Endothelial cell of umbilical vein (primary cell): ENCODE data around the gene GALNT9. TPM values are rescaled to one million over a fixed set of nuclear protein-coding genes. Genes with fewer than 3 reads are reported as not detected.

Experiments
- BruUV-seq: library from RNA; stranded (reverse); fragments of 400-500 nt; replicated peaks from 2 replicates; lab custom pipeline; 2021; lab: Mats Ljungman, UMichigan
- CTCF ChIA-PET: fragments of 300-600, 350-600 bp; sonication (Branson Sonifier 250); formaldehyde crosslinking; loops from one replicate; lab custom pipeline; 2021; ENCODE audit warnings: antibody characterized with exemption, inconsistent platforms; lab: Charles Lee
- POLR2A ChIA-PET: fragments of 300-600, 350-600 bp; sonication (Branson Sonifier 250); formaldehyde crosslinking; loops from one replicate; lab custom pipeline; 2021; ENCODE audit warnings: antibody characterized with exemption, inconsistent platforms; lab: Charles Lee
- DNase-seq: peaks from one replicate; pipeline ENCODE4 v3.0.0-alpha.2; 2011; ENCODE audit warnings: low read depth, low spot score
- FAIRE-seq: peaks from 2 replicates; lab custom pipeline; 2011; peaks lifted over from hg19 to GRCh38; lab: Jason Lieb, UNC
- H2AFZ ChIP-seq: 2 replicates; pipeline ENCODE4 v1.6.0; 2012; ENCODE audit warnings: low read depth, low read length, control low read depth, inconsistent platforms
- H3K27ac ChIP-seq: 2 replicates; pipeline ENCODE4 v1.5.1; 2011; ENCODE audit warnings: low read depth, mild to moderate bottlenecking, control low read depth, low read length, moderate library complexity; ENCODE audit not compliant: insufficient read depth
- H3K27me3 ChIP-seq, 2 experiments: 2 replicates each; pipeline versions ENCODE4 v1.6.0 to v1.6.1; 2011; ENCODE audit warnings: low read length in 2 of 2, mixed read lengths in 1 of 2; ENCODE audit not compliant: control insufficient read depth in 2 of 2, insufficient read depth in 2 of 2
- H3K36me3 ChIP-seq, 2 experiments: 2 replicates in 1 of 2; 3 replicates in 1 of 2; pipeline ENCODE4 v1.5.1; 2011; ENCODE audit warnings: low read length in 2 of 2, mild to moderate bottlenecking in 1 of 2, moderate library complexity in 1 of 2; ENCODE audit not compliant: control insufficient read depth in 2 of 2, insufficient read depth in 2 of 2; ENCODE audit errors: extremely low read depth in 1 of 2
- H3K4me1 ChIP-seq: 3 replicates; pipeline ENCODE4 v1.5.1; 2011; ENCODE audit warnings: mild to moderate bottlenecking, low read length; ENCODE audit not compliant: control insufficient read depth, insufficient read depth; ENCODE audit errors: extremely low read depth
- H3K4me2 ChIP-seq: 2 replicates; pipeline ENCODE4 v1.6.1; 2011; ENCODE audit warnings: low read length, control low read depth, mixed read lengths; ENCODE audit not compliant: insufficient read depth
- H3K4me3 ChIP-seq, 3 experiments: fragments of 200-600 bp in 1 of 3; sonication (generic), shearing (Covaris generic) in 1 of 3; replicated peaks in 1 of 3; 2 replicates each; pipeline ENCODE4 v1.5.1; 2011 to 2016; ENCODE audit warnings: control low read depth in 3 of 3, low read length in 3 of 3, mild to moderate bottlenecking in 2 of 3, inconsistent platforms in 1 of 3, low read depth in 1 of 3, moderate library complexity in 1 of 3; ENCODE audit not compliant: insufficient read depth in 1 of 3
- H3K79me2 ChIP-seq: 2 replicates; pipeline ENCODE4 v1.6.0; 2012; ENCODE audit warnings: low read length, inconsistent platforms; ENCODE audit not compliant: control insufficient read depth, insufficient read depth
- H3K9ac ChIP-seq: replicated peaks from 2 replicates; pipeline ENCODE3; 2011; ENCODE audit warnings: low read length, control low read depth; ENCODE audit not compliant: insufficient read depth; ENCODE audit errors: extremely low read depth
- H3K9me1 ChIP-seq: replicated peaks from 3 replicates; pipeline ENCODE4 v1.6.0; 2011; ENCODE audit warnings: mild to moderate bottlenecking, low read length; ENCODE audit not compliant: control insufficient read depth, insufficient read depth; ENCODE audit errors: extremely low read depth
- H3K9me3 ChIP-seq: replicated peaks from 2 replicates; pipeline ENCODE4 v1.5.1; 2012; ENCODE audit warnings: low read length, inconsistent platforms; ENCODE audit not compliant: control insufficient read depth, insufficient read depth
- H4K20me1 ChIP-seq: replicated peaks from 2 replicates; pipeline ENCODE3; 2011; ENCODE audit warnings: mild to moderate bottlenecking, low read length; ENCODE audit not compliant: control insufficient read depth, insufficient read depth; ENCODE audit errors: extremely low read depth
- CTCF ChIP-seq, 2 donors: IDR thresholded peaks; 1 replicate in 1 of 2; 2 replicates in 1 of 2; pipeline ENCODE4 v1.5.1; 2011; ENCODE audit warnings: low read length in 2 of 2, mild to moderate bottlenecking in 2 of 2, moderate library complexity in 2 of 2, control low read depth in 1 of 2, inconsistent platforms in 1 of 2, low read depth in 1 of 2; ENCODE audit not compliant: insufficient read depth in 1 of 2; ENCODE audit errors: extremely low read depth in 1 of 2
- EZH2 ChIP-seq: IDR thresholded peaks from 2 replicates; pipeline ENCODE4 v1.6.1; 2012; ENCODE audit warnings: borderline replicate concordance, low read depth, mild to moderate bottlenecking, moderate library complexity, low read length, inconsistent platforms; ENCODE audit not compliant: severe bottlenecking
- FOS ChIP-seq: IDR thresholded peaks from 2 replicates; pipeline ENCODE4 v1.6.1; 2011; ENCODE audit warnings: mild to moderate bottlenecking, low read length, moderate library complexity, borderline replicate concordance; ENCODE audit not compliant: insufficient read depth
- GATA2 ChIP-seq: IDR thresholded peaks from 2 replicates; pipeline ENCODE4 v1.7.0; 2011; ENCODE audit warnings: low read depth, mild to moderate bottlenecking, moderate library complexity, mixed read lengths, low read length; ENCODE audit not compliant: insufficient read length, insufficient read depth
- JUN ChIP-seq: IDR thresholded peaks from 2 replicates; pipeline ENCODE4 v1.6.1; 2011; ENCODE audit warnings: borderline replicate concordance, low read depth; ENCODE audit not compliant: insufficient read length, insufficient read depth
- MAX ChIP-seq: IDR thresholded peaks from 2 replicates; pipeline ENCODE4 v1.6.1; 2011; ENCODE audit not compliant: insufficient read depth, insufficient read length
- MYC ChIP-seq: IDR thresholded peaks from one replicate; pipeline ENCODE4 v1.6.1; 2011; ENCODE audit warnings: mild to moderate bottlenecking, low read depth, low read length
- POLR2A ChIP-seq: IDR thresholded peaks from 2 replicates; pipeline ENCODE4 v1.6.1; 2012; ENCODE audit warnings: low read depth, mild to moderate bottlenecking, control low read depth, low read length
- POLR2AphosphoS5 ChIP-seq: IDR thresholded peaks from 2 replicates; pipeline ENCODE4 v1.6.1; 2012; ENCODE audit warnings: low read depth, mild to moderate bottlenecking, control low read depth, low read length, moderate library complexity; ENCODE audit not compliant: insufficient read depth
- dilution Hi-C: fragments of 300-500 bp; cut with MboI; formaldehyde crosslinking; loops from one replicate; pipeline ENCODE4 v1.15.0; 2019; ENCODE audit warnings: low sequenced_read_pairs; ENCODE audit not compliant: extremely low pct_ligation_motif_present
- intact Hi-C: fragments of 100-400 bp; cut with micrococcal nuclease; formaldehyde crosslinking; loops from one replicate; pipeline ENCODE4 v1.10.0; 2022
- polyA plus RNA-seq, 4 experiments: library from polyadenylated mRNA; depleted of rRNA in 3 of 4; stranded (reverse) in 3 of 4; unstranded in 1 of 4; fragments of >200 nt; gene quantifications; 2 replicates each; pipeline versions ENCODE4 v1.2.1 to v1.2.3, GENCODE V29; 2011 to 2012; ENCODE audit warnings: missing spikeins in 1 of 4
- total RNA-seq: library from RNA; stranded (reverse); gene quantifications from 2 replicates; pipeline ENCODE4 v1.2.3, GENCODE V29; 2021

The GALNT9 gene
- total and polyA plus RNA-seq, 2 donors (not counting 3 experiments of a cell fraction or from before 2014, with no cell fraction given), result 0.14 to 0.73 TPM

- Histone ChIP-seq H3K4me1 (no peaks in the 10 kb centered on the region), H3K79me2 (no peaks in the 10 kb centered on the region), H3K27ac (no peak overlapping the region), H3K4me3 (no peak overlapping the region), H3K27me3 (no peaks in the 10 kb centered on the region), H3K36me3 (no peaks in the 10 kb centered on the region), H3K4me2 (no peak overlapping the region), H3K9me1 (no peaks in the 10 kb centered on the region), H4K20me1 (no peaks in the 10 kb centered on the region), H3K9me3 (no peaks in the 10 kb centered on the region), H2AFZ (no peak overlapping the region), H3K9ac (no peak overlapping the region)
- dilution Hi-C loops, result no loop called here
- BruUV-seq, result no TSS peak
- DNase-seq, result no peak
- POLR2A ChIA-PET, result no interaction called here
- no peak for FAIRE-seq
- TF ChIP-seq CTCF (IDR thresholded peaks at IDR 0.05; ENCODE audit: extremely low read depth in 1 of 2, insufficient read depth in 1 of 2, low read depth in 1 of 2, low read length in 2 of 2), result no peak
- no peak for TF ChIP-seq MAX
- no peak for TF ChIP-seq JUN
- no peak for TF ChIP-seq MYC
- TF ChIP-seq GATA2, result no peak
- TF ChIP-seq EZH2, result no peak
- no peak for TF ChIP-seq FOS
- no peak for TF ChIP-seq POLR2A
- no peak for TF ChIP-seq POLR2AphosphoS5
- CTCF ChIA-PET, result no interaction called here
- intact Hi-C loops, result no loop called here
Observed at GRCh38 chr12:132211816-132212215, 117.6 kb downstream of the GALNT9 start.
